Liver (tissue), 9 donors: ENCODE data around the gene SLC34A2. TPM values are rescaled to one million over a fixed set of nuclear protein-coding genes. Genes with fewer than 3 reads are reported as not detected.
A peak's percentile ranks its signal among the peaks of the same experiment; 100 is the strongest.

Experiments
- DNase-seq: peaks from one replicate; pipeline ENCODE4 v3.0.0-alpha.2; 2017; ENCODE audit warnings: low spot score
- H3K27ac ChIP-seq, 2 donors: one replicate each; pipeline ENCODE4 v1.7.0; 2013; ENCODE audit warnings: inconsistent platforms in 2 of 2, low read length in 2 of 2, control low read depth in 1 of 2, low read depth in 1 of 2, mild to moderate bottlenecking in 1 of 2
- H3K27me3 ChIP-seq, 4 donors: one replicate each; pipeline versions ENCODE4 v1.6.1 to v1.7.0; 2013; ENCODE audit warnings: low read length in 3 of 4, inconsistent platforms in 1 of 4, mild to moderate bottlenecking in 1 of 4, moderate library complexity in 1 of 4; ENCODE audit not compliant: control insufficient read depth in 4 of 4, insufficient read depth in 4 of 4
- H3K36me3 ChIP-seq, 4 donors: one replicate each; pipeline versions ENCODE4 v1.6.1 to v1.7.0; 2013; ENCODE audit warnings: low read length in 3 of 4, mild to moderate bottlenecking in 3 of 4, low read depth in 1 of 4, moderate library complexity in 1 of 4; ENCODE audit not compliant: control insufficient read depth in 4 of 4, insufficient read depth in 3 of 4
- H3K4me1 ChIP-seq, 4 donors: one replicate each; pipeline versions ENCODE4 v1.6.1 to v1.7.0; 2013; ENCODE audit warnings: low read length in 3 of 4, mild to moderate bottlenecking in 3 of 4, moderate library complexity in 1 of 4; ENCODE audit not compliant: control insufficient read depth in 4 of 4, insufficient read depth in 4 of 4
- H3K4me3 ChIP-seq, 3 donors: one replicate each; pipeline versions ENCODE4 v1.6.1 to v1.7.0; 2013; ENCODE audit warnings: low read length in 3 of 3, control low read depth in 1 of 3, low read depth in 1 of 3, mild to moderate bottlenecking in 1 of 3
- H3K9ac ChIP-seq, 2 donors: one replicate each; pipeline ENCODE4 v1.7.0; 2013; ENCODE audit warnings: low read length in 2 of 2, mild to moderate bottlenecking in 2 of 2, moderate library complexity in 2 of 2, control low read depth in 1 of 2, low read depth in 1 of 2
- H3K9me3 ChIP-seq, 4 donors: one replicate each; pipeline versions ENCODE4 v1.6.1 to v1.7.0; 2013; ENCODE audit warnings: low read length in 3 of 4; ENCODE audit not compliant: control insufficient read depth in 4 of 4
- CTCF ChIP-seq: fragments of 150-350 bp; IDR thresholded peaks from 2 replicates; pipeline ENCODE4 v1.5.1; 2017; ENCODE audit warnings: improper control_type of control experiment, low read depth, low read length; ENCODE audit not compliant: missing input control
- EGR1 ChIP-seq, 2 donors: IDR thresholded peaks; 2 replicates each; pipeline ENCODE4 v1.6.1; 2016 to 2018; ENCODE audit warnings: antibody characterized with exemption in 2 of 2, low read depth in 2 of 2
- FOXA1 ChIP-seq: IDR thresholded peaks from 2 replicates; pipeline ENCODE4 v1.6.1; 2016; ENCODE audit warnings: antibody characterized with exemption
- HNF4A ChIP-seq, 2 donors: conservative IDR thresholded peaks; 2 replicates each; pipeline ENCODE4 v1.6.1; 2016; ENCODE audit warnings: antibody characterized with exemption in 2 of 2, mild to moderate bottlenecking in 2 of 2
- HNF4G ChIP-seq: IDR thresholded peaks from 2 replicates; pipeline ENCODE4 v1.6.1; 2016; ENCODE audit warnings: antibody characterized with exemption
- JUND ChIP-seq, 2 donors: IDR thresholded peaks; 2 replicates each; pipeline ENCODE4 v1.6.1; 2016; ENCODE audit warnings: antibody characterized with exemption in 2 of 2
- NR2F2 ChIP-seq: IDR thresholded peaks from 2 replicates; pipeline ENCODE4 v1.6.1; 2016; ENCODE audit warnings: antibody characterized with exemption
- RXRA ChIP-seq, 2 donors: IDR thresholded peaks; 2 replicates each; pipeline ENCODE4 v1.6.1; 2017 to 2018; ENCODE audit warnings: antibody characterized with exemption in 2 of 2, mild to moderate bottlenecking in 1 of 2
- SP1 ChIP-seq: IDR thresholded peaks from 2 replicates; pipeline ENCODE4 v1.6.1; 2018; ENCODE audit warnings: antibody characterized with exemption, mild to moderate bottlenecking
- WGBS: extraction: QIAGEN DNeasy Blood & Tissue Kit; methylation state at CpG from one replicate; pipeline ENCODE4 v1.1.7; 2013; 5-methylcytosine and 5-hydroxymethylcytosine counted together
- polyA plus RNA-seq, 2 donors: library from polyadenylated mRNA; stranded (reverse) in 1 of 2; unstranded in 1 of 2; fragments of 200-250 nt in 1 of 2; fragments of >200 nt in 1 of 2; fragmentation: Nextera tagmentation in 1 of 2; extraction: Ambion mirVana in 1 of 2; gene quantifications; one replicate each; pipeline versions ENCODE4 v1.2.1 to v1.2.3, GENCODE V29; 2013 to 2015
- total RNA-seq, 2 donors: library from RNA; depleted of rRNA; stranded (reverse); fragments of >200 nt; gene quantifications; one replicate each; pipeline ENCODE4 v1.2.3, GENCODE V29; 2014
- TF ChIP-seq, protein P1 (sequence below): IDR thresholded peaks from 2 replicates; pipeline ENCODE4 v1.6.1; 2016; ENCODE audit warnings: antibody characterized with exemption, mild to moderate bottlenecking
- TF ChIP-seq, protein P2 (sequence below): IDR thresholded peaks from 2 replicates; pipeline ENCODE4 v1.6.1; 2016; ENCODE audit warnings: antibody characterized with exemption
- donor health status: healthy.
- donor health status: healthy.
- donor health status: healthy.
- donor health status: healthy.
- donor health status: healthy.

SLC34A2 gene
- total and polyA plus RNA-seq, 4 donors = 0.14 to 1.4 (median 0.94) TPM

DNA sequence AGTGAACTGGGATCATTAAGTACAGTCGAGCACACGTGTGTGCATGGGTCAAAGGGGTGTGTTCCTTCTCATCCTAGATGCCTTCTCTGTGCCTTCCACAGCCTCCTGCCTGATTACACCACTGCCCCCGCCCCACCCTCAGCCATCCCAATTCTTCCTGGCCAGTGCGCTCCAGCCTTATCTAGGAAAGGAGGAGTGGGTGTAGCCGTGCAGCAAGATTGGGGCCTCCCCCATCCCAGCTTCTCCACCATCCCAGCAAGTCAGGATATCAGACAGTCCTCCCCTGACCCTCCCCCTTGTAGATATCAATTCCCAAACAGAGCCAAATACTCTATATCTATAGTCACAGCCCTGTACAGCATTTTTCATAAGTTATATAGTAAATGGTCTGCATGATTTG lies 22.3 kb downstream of the SLC34A2 start:
- H3K9me3 ChIP-seq = no peaks in the 10 kb centered on the region
- TF ChIP-seq, protein P1, sequence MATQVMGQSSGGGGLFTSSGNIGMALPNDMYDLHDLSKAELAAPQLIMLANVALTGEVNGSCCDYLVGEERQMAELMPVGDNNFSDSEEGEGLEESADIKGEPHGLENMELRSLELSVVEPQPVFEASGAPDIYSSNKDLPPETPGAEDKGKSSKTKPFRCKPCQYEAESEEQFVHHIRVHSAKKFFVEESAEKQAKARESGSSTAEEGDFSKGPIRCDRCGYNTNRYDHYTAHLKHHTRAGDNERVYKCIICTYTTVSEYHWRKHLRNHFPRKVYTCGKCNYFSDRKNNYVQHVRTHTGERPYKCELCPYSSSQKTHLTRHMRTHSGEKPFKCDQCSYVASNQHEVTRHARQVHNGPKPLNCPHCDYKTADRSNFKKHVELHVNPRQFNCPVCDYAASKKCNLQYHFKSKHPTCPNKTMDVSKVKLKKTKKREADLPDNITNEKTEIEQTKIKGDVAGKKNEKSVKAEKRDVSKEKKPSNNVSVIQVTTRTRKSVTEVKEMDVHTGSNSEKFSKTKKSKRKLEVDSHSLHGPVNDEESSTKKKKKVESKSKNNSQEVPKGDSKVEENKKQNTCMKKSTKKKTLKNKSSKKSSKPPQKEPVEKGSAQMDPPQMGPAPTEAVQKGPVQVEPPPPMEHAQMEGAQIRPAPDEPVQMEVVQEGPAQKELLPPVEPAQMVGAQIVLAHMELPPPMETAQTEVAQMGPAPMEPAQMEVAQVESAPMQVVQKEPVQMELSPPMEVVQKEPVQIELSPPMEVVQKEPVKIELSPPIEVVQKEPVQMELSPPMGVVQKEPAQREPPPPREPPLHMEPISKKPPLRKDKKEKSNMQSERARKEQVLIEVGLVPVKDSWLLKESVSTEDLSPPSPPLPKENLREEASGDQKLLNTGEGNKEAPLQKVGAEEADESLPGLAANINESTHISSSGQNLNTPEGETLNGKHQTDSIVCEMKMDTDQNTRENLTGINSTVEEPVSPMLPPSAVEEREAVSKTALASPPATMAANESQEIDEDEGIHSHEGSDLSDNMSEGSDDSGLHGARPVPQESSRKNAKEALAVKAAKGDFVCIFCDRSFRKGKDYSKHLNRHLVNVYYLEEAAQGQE = no peak
- TF ChIP-seq HNF4G (no peak), CTCF (no peak), JUND (IDR thresholded peaks at IDR 0.05) (no peak), FOXA1 (no peak), EGR1 (IDR thresholded peaks at IDR 0.05; ENCODE audit: low read depth in 2 of 2) (no peak)
- TF ChIP-seq, protein P2, sequence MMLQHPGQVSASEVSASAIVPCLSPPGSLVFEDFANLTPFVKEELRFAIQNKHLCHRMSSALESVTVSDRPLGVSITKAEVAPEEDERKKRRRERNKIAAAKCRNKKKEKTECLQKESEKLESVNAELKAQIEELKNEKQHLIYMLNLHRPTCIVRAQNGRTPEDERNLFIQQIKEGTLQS = no peak
- H3K27ac ChIP-seq = no peak overlapping the region
- DNase-seq = no peak
- H3K4me1 ChIP-seq = no peaks in the 10 kb centered on the region
- H3K4me3 ChIP-seq = no peak overlapping the region
- 74% methylated on average over 5 of the region's 5 CpGs for WGBS
- no peak overlapping the region for H3K9ac ChIP-seq
- no peaks in the 10 kb centered on the region for H3K27me3 ChIP-seq
- no peaks in the 10 kb centered on the region for H3K36me3 ChIP-seq

GRCh38 chr4:25687773-25688172 lies 32.1 kb downstream of the SLC34A2 start:
- no peak for TF ChIP-seq HNF4G
- no peaks in the 10 kb centered on the region for H3K36me3 ChIP-seq
- H3K9me3 ChIP-seq = peaks cover 0 to 2% (median 0%) of the 10 kb centered on the region in 4 donors
- no peak overlapping the region for H3K27ac ChIP-seq
- whole genome bisulfite sequencing = 88% methylated on average over 7 of the region's 7 CpGs
- H3K4me1 ChIP-seq = no peaks in the 10 kb centered on the region
- H3K4me3 ChIP-seq = no peak overlapping the region
- H3K27me3 ChIP-seq = no peaks in the 10 kb centered on the region
- DNase-seq = no peak
- no peak overlapping the region for H3K9ac ChIP-seq

DNA sequence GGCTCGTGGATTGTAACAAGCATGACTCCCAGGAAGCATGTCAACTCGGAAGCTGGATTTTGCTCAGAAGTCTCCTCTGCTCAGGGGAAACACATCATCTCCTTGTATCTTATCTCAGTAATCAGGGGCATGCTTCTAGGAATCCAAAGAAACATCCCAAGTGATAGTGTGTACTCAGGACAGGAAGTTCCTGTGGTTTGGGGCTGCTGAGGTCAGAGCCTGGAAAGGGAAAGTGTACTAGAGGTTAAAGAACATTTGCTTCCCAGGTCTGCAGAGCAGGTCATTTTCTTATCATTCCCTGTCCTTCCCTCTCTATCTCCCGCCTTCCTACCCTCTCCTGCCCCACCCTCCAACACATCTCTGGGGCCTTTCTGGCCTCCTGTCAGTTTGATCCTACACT lies 38.8 kb downstream of the SLC34A2 start:
- H3K4me3 ChIP-seq = no peak overlapping the region

More for the DNA sequence above, 38.8 kb downstream of the SLC34A2 start:
- Histone ChIP-seq H3K4me1 (no peaks in the 10 kb centered on the region), H3K9ac (no peak overlapping the region), H3K36me3 (no peaks in the 10 kb centered on the region), H3K27me3 (no peaks in the 10 kb centered on the region), H3K27ac (no peak overlapping the region), H3K9me3 (peaks cover 0 to 2% (median 0%) of the 10 kb centered on the region in 4 donors)
- WGBS = 57% methylated on average over 3 of the region's 3 CpGs
- DNase-seq = no peak
- TF ChIP-seq SP1 = peak; percentile 7
- peak; percentile 93 for TF ChIP-seq NR2F2
- peak in 1 of 2 donors; percentile 34 for TF ChIP-seq RXRA (IDR thresholded peaks at IDR 0.05)
- no peak for TF ChIP-seq HNF4A (conservative IDR thresholded peaks at IDR 0.05)
